GM20431 (cell line): ENCODE results near the gene IGF1.
"Not testable (repeated sequence)": the region's sequence is repeated elsewhere in the genome, so short reads cannot be mapped to it uniquely, and the experiment has no call there.

Experiments used
- in situ Hi-C: fragments of 300-500 bp; cut with MseI, MboI; formaldehyde crosslinking; loops from one replicate; pipeline ENCODE4 v1.15.0; 2020; ENCODE audit warnings: low sequenced_read_pairs; ENCODE audit not compliant: unreplicated experiment

The IGF1 gene

DNA sequence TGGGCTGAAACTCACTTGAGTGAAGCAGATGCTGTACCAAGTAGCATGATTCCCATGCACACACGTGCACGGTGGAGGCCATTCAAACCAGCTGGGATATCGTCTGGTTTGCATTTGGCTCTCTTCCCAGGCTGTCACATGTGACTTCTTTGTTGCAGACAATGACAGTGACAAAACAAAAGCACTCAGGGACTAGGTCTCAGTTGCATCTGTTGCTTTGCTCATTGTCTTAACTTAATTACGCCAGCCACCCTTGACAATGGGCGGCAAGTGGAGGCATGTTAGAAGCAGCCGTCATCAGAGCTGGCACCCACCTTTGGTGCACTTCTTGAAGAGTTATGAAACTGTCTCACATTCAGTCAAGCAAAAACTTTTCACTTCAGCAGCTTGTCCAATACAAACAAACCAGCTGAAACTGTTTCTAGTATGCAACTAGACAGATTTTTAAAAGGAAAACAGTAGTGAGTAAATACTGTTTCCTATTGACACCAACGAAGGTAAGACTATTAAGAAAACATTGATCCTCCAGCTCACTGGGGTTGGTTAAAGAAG lies 74.3 kb downstream of the IGF1 start:
- in situ Hi-C loops = no loop called here

DNA sequence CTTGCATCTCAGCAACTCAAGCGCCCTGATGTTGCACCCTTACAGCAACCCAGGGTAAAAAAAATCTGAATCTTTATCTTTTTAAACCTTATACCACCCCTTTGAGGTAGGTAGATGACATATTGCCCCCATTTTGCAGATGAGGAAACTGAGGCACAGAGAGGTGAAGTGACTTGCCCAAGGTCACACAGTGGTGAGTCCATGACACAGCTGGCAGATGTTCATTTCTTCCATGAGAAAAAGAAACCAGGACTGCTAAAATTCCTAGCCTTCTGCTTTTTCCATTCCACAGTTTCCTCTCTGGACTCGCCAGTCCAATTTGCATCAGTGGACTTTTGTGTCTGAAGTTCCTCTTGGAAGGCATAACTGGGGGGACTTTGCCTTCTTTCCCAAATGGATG lies 79.3 kb downstream of the IGF1 start:
- in situ Hi-C loops = no loop called here

DNA sequence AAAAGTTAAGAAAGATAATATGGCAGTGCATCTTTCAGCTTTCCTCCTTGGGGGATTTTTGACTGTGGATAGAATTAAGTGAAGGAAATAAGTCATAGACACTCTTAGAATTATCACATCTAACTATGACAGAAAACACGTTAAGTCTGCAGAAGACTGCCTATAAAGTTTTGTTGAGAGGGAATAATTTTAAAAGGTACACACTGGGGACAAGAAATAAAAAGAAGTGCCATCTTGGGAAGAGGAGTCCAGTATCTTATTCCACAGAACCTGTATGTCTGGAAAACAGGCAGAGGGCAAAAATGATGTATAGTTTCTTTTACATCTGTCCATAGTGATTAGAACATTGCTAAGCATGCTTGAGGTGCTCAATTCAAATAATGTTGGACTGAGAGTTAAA lies 80.7 kb downstream of the IGF1 start:
- in situ Hi-C loops = no loop called here

DNA sequence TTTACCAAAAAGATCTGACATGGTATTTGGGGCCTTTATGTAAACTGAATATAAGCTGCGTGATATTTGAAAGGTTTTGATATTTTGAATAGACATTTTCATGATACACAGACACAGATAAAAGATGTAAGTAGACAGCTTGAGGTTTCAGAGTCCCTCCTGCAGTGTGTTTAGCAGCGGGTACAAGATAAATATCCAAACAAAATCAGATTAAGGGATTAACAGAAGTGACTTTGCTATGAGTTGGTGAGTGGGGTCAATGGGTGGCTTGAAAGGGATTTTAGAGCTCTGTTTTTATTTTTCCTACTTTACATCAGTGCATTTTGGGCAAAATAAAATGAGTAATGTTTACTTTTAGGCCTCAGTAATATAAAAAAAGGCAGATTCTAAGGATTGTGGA lies 84.1 kb downstream of the IGF1 start:
- in situ Hi-C loops = no loop called here

DNA sequence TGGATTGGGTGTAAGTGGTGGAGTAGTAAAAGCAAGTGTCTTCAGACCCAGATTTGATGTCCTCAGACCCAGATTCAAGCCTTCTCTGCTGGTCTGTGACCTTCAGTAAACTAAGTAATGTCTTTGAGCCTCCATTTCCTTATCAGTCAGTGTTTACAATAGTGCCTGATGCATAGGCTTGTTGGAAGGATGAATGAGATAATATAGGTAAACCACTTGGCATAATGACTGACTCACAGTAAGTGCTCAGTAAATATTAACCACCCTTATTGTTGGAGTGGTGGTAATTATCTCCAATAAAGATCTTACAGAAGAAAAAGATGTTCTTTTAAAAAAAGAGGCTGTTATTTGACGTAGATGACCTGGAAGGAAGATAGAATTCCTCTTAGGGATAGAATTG lies 86.2 kb downstream of the IGF1 start:
- in situ Hi-C loops = no loop called here

DNA sequence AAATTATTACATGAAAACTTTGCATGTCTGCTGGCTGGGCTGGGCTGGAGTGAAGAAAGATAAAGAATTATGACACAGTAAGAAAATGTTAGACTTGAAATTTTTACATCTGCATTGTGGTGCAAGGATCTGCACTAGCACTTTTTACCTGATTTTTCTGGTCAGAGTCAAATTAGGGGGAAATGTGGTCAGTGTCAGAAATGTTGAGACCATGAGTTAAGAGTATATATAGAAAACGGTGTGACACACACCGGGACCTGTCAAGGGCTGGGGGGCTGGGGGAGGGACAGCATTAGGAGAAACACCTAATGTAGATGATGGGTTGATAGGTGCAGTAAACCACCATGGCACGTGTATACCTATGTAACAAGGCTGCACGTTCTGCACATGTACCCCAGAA lies 90.3 kb downstream of the IGF1 start:
- in situ Hi-C loops = no loop called here

DNA sequence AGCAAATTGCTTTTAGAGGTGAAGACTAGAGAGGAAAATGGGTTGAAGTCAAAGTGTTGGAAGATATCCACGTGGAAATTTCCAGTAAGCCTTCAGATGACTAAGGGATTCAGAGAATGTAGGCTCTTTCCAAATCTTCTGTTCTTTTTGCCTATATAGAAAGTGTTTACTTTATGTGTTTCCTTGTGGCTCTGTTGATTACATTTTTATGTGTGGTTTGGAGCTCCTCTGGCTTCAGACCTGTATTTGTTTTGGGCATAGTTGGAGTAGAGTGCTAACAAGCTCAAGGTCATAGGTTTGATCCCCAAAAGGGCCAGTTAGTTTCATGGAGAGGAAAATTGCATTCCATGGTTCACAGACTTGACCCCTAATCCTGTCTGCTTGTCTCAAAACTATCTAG lies 91.9 kb downstream of the IGF1 start:
- in situ Hi-C loops = no loop called here

DNA sequence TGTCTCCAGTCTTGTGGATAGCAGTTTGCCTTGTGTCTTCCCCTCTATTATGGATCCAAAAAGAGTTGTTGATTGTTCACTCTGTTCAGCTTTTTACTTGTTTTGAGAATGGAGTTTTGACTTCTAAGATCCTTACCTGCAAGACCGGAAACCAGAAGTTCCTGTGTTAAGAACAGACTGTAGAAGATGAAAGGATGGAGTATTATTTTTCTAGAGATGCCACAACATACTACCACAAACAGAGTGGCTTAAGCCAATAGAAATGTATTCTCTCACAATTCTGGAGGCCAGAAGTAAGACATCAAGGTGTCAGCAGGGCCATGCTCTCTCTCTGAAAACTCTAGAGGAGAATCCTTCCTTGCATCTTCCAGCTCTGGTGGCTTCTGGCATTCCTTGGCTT lies 95.0 kb downstream of the IGF1 start:
- in situ Hi-C loops = no loop called here

DNA sequence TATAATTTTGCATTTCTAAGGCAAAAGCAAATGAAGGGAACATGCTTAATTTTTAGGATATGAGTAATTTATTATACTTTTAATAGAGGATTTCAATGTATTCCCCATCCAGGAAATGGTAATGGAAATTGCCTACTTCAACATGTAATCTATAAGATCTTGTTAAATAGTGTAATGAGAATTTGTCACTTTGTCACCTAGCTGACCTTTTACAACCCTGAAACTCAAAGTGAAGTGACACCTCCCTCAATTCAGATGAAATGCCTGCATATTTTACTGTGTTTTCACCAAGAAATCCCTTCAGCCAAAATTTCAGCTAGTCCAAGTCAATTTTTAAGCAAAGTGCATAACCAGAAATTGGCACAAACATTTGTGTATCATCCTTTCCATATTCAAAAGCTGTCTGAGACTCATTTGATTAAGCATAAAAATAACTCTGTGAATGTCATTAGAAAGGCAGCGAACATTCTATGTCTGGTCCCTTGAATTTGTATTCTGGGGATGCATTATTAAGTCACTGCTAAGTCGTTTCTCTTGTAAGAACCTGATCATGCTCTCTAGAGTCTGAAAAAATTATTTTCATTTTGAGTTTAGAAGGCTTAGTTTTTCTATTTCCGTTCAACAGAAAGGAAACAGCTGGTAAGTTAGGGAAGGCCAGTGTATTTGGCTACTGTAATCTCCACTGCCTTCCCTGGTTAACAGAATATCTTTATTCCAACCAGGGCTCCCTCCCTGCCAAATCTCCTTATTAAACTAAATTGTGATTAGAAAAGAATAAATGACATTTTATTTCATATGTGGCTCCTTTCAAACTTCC lies 100.8 kb downstream of the IGF1 start:
- in situ Hi-C loops = no loop called here

DNA sequence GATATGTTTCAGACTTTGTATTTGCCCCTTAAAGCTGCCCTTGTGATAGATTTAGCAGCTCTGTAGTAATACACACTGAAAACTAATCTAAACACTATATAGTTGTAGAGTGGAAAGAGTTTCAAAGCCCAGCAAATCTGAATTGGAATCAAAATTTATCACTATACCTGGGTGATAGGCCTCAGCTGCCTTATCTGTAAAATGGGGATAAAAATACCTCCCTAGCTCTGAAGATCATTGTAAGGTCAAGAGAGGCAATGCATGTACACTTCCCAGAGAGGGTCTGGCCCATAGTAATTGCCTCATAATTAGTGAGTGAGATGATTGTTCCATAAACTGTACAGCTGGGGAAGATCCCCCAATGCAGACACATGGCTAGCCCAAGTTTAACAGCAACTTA lies 103.6 kb downstream of the IGF1 start:
- in situ Hi-C loops = no loop called here

DNA sequence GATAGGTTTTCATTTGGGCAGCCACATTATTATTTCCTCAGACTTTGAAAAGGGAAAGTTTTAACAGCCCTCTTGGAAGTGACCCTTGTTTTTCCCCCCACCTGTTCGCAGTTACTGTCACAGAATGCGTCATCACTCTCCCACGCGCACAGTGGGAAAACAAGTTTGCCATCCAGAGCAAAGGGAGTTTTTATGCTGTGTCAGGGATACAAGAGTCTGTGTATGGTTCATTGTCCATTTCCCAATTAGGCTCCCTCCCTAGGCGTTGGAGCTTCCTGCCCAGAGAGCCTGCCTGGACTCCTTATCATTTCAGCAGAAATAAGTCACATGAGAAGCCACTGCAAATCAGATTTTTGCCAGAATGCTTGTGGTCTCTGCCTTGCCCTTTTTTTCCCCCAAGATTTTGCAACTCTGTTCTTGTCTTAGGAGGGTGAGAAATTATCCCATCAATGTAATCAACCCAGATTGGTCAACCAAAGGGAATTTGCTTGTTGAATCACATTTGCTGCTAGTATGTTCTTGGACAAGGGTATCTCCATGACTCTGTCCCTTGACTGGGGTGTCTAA lies 104.1 kb downstream of the IGF1 start:
- in situ Hi-C loops = no loop called here

DNA sequence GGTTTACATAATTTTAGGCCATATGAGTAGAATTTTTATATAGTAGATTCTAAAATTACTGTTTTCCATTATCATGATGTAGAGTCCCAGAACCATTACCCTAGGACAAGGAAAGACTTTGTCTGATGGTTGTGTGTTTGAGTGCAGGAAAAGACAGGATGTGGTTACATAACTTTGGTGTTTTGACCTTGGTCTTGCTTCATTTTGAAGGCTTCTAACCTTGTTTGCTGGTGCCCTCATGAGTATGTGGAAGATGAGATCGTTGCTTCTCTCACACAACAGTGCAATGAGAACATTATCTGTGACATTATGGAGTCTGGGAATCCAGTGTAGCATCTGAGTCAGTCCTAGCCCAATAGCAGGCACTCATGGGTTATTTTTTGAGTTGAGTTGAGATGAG lies 106.2 kb downstream of the IGF1 start:
- in situ Hi-C loops = no loop called here

DNA sequence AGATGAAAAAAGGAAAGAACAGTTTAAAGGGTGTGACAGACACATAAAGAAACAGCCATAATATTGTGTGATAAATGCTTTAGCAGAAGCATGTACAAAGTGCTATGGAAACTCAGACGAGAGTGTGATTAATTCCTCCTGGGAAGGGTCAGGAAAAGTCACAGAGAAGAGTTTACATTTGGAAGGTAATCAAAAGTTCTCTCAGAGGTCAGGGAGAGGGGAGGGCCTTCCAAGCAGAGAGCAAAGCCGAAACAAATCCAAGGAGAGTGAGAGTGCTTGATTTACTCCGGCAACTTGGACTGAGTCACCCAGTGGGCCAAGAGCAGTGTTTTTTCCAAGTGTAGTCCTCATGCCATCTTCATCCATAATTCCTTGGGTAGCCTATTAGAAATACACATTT lies 108.3 kb downstream of the IGF1 start:
- in situ Hi-C loops = no loop called here

DNA sequence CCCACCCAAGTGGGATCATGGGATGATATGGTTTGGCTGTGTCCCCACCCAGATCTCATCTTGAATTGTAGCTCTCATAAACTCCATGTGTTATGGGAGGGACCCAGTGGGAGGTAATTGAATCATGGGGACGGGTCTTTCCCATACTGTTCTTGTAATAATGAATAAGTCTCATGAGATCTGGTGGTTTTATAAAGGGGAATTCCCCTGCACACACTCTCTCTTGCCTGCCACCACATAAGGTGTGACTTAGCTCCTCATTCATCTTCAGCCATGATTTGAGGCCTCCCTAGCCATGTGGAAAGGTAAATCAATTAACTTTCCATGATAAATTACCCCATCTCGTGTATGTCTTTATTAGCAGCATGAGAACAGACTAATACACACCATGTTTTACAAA lies 109.2 kb downstream of the IGF1 start:
- in situ Hi-C loops = no loop called here

DNA sequence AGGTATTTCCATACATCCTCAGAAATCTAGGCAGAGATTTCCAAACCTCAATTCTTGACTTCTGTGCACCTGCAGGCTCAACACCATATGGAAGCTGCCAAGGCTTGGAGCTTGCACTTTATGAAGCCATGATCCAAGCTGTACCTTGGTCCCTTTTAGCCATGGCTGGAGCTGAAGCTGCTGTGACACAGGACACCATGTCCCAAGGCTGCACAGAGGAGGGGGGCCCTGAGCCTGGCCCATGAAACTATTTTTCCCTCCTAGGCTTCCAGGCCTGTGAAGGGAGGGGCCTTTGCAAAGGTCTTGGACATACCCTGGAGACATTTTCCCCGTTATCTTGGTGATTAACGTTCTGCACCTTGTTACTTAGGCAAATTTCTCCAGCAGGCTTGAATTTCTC lies 110.5 kb downstream of the IGF1 start:
- in situ Hi-C loops = no loop called here

DNA sequence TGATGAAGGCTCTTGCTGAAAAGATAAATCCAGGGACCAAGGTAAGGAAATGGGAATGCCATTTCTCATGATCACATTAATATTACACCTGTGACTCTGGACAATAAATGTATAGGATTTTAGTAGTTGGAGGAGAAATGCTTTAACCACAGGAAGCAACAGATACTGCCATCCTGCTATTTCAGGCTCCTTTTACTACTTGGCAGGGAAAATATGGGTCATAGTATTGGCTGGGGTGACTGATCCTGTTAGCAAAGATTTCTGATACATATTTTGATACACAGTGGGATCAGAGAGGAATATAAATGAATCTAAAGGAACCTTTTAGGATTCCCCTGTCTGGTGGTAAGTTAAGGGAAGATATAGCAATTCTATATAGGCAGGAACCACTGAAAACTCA lies 115.0 kb downstream of the IGF1 start:
- in situ Hi-C loops = no loop called here

DNA sequence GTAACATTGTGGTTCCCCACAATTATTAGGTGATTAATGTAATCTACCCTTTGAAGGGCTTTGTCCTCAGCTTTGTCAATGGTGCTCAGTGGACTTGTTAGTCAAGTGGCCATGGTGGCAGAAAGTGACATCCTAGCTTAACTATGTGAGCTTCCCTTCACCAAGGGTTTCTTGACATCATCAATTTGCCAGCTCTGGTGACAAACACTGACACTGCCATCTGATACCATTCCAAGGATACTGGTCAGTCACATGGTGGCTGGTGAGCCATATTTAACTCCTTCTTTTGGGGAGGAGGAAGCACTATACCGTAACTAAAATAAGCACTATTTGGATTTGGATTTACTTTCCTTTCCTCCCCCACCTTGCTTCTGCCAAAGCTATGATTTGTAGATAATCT lies 115.7 kb downstream of the IGF1 start:
- in situ Hi-C loops = no loop called here

DNA sequence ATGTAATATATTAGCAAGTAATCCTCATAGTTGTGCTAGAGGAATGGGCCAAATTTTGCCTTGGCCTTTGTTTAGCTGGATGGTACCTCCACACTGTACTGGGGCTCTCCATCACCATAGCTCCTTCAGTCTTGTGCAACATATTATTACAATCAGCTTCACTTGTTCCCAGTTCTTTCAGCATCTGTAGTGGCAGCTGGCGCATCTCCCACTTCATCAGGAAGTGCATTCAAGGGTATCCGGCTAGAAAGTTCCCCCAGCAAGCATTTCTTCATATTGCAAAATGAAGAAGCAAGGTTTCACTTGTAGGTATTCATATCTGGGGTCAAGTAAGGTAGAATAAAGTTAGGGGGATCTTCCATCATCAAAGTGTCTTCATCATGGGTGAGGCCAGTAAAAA lies 123.7 kb downstream of the IGF1 start:
- in situ Hi-C loops = no loop called here

DNA sequence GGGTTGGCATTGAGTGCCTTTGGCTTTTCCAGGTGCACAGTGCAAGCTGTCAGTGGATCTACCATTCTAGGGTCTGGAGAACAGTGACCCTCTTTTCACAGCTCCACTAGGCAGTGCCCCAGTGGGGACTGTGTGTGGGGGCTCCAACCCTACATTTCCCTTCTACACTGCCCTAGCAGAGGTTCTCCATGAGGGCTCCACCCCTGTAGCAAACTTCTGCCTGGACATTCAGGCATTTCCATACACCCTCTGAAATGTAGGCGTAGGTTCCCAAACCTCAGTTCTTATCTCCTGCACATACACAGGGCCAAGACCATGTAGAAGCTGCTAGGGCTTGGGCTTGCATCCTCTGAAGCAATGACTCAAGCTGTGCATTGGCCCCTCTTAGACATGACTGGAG lies 126.1 kb downstream of the IGF1 start:
- in situ Hi-C loops = not testable (repeated sequence)

DNA sequence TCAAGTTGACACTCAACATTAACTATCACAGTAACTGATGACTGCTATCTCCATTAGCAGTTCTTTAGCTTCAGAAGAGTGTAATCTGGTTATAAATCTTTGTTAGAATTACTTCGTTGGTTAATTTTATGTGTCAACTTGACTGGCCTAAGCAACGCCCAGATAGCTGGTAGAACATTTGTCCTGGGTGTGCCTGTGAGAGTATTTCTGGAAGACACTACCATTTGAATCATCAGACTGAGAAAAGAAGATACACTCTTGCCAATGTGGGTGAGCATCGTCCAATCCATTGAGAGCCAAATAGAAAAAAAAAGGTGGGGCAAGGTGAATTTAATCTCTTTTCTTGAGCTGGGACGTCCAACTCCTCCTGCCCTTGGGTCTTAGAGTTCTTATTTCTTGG lies 129.0 kb downstream of the IGF1 start:
- in situ Hi-C loops = no loop called here

DNA sequence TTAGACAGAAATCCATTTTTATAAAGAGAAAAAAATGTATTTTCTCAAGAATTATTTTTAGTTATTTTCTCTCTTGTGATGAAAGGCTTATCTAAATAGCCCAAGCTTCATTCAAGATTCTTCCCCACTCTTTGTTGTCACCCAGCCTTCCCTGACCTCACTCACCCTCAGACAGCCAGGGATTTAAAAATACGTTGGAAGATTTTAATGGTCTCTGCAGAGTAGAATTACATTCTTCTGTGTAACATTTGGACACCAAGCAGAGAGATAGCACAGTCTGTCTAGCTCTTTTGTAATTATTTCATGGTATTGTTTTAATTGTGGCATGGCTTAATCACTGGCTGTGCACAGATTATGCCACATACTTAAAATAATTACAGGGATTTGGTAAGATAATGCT lies 130.3 kb downstream of the IGF1 start:
- in situ Hi-C loops = no loop called here

DNA sequence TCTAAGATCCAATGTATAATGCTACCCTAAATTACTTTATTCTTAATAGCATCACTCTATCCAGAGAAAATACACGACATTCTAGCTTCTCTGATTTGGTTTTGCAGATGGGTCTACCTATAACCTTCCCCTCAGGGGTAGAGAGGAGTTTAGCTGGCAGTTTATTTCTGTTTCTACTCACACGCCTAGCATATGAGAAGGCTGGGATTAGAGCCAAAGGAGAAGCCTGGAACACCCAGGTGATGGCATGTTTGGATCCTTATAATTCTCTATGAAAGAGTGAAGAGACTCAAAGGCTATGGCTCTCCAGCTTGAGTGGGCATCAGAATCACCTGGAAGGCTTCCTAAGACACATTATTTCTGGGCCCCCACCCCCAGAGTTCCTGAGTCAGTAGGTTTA lies 131.3 kb downstream of the IGF1 start:
- in situ Hi-C loops = no loop called here
